Activated CD4-positive, alpha-beta T cell treated with anti-CD3 and anti-CD28 coated beads, Interleukin-2, amount 50 U/mL, for 4 hours (primary cell): ENCODE measurements around the gene SSBP3.
"Not testable (repeated sequence)": the region's sequence is repeated elsewhere in the genome, so short reads cannot be mapped to it uniquely, and the experiment has no call there.

ENCODE experiments used
- DNase-seq, 2 experiments: peaks; one replicate each; pipeline ENCODE4 v3.0.0-alpha.2; 2020

Gene SSBP3

DNA sequence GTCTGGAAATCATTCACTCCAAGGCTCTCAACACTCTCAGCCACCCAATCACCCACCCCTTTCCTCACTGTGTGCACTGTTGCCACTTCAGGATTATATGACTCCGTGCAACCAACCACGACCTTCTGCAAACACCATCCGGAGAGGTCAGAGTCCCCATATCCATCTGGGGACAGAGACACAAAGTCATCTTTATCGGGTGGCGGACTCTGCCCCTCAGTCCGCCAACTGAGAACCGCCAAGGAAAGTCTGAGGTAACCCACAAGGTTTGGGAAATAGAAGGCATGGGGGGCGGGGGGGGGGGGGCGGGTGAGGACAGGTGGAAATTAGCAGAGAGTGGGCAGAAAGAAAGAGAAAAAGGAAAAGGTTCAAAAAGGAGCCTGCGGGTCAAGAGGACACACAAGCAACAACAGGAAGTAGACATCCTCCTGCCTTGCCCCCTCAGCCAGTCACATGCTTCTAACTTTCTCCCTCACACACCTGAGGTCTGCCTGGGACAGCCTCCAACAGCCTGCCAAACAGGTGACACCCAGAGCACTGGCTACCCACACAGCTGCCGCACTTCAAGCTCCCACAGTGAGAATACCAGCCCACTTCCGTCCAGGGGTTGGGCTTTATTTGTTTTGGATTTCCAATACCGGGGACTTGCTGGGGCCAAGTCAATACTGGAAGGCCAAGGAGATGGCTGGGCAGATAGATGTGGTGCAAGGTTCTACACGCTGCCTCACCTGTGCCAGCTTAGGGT lies 58.1 kb downstream of the SSBP3 start:
- DNase-seq, result no peak

DNA sequence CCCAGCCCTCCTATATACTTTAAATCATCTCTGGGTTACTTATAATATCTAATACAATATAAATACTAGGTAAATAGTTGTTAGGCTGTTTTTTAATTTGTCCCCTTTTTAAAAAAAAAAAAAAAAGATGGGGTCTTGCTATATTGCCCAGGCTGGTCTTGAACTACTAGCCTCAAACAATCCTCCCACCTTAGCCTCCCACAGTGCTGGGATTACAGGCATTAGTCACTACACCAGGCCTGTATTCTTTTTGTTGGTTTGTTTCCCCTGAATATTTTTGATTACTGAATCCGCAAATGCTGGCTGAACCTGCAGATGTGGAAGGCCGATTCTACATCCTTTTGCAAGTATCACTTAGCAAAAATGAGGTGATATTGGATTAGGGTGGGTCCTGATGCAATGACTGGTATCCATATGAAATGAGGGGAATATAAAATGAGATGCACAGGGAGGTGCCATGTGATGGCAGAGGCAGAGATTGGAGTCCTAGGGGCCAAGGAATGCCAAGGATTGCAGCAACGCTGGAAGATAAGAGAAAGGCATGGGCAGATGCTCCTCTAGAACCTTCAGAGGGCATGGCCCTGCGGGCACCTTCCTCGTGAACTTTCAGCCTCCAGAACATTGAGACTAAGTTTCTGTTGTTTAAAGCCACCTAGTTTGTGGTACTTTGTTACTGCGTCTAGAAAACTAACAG lies 58.8 kb downstream of the SSBP3 start:
- DNase-seq, result no peak

DNA sequence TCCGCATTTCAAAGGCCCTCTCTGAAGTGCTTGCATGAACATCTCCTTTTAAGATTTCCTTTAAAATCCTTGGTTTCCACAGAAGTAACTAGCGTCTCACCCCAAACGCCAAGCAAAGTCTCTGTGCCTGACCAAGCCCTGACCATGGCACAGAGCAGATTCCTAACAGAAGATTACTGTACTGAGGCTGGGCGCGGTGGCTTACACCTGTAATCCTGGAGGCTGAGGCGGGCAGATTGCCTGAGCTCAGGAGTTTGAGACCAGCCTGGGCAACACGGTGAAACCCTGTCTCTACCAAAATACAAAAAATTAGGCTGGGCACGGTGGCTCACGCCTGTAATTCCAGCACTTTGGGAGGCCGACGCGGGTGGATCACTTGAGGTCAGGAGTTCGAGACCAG lies 60.6 kb downstream of the SSBP3 start:
- not testable (repeated sequence) for DNase-seq

DNA sequence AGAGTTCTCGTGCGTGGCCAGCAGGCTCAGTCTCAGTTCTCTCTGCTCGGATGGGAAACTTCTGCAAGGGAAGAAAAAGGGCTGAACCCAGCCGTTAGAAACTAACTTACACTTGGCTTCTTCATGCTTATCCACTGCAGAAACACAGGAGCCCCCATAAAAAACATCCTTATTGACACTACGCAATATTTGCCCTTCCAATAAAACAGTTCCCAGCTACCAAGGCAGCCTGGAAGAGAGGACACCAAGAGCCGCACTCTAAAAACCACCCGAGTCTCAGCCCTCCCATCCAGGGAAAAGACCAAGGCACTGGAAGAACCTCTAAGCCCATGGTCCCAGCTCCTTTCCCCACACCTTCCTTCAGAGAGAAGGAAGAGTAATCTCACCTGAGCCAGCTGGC lies 61.1 kb downstream of the SSBP3 start:
- DNase-seq, result no peak

DNA sequence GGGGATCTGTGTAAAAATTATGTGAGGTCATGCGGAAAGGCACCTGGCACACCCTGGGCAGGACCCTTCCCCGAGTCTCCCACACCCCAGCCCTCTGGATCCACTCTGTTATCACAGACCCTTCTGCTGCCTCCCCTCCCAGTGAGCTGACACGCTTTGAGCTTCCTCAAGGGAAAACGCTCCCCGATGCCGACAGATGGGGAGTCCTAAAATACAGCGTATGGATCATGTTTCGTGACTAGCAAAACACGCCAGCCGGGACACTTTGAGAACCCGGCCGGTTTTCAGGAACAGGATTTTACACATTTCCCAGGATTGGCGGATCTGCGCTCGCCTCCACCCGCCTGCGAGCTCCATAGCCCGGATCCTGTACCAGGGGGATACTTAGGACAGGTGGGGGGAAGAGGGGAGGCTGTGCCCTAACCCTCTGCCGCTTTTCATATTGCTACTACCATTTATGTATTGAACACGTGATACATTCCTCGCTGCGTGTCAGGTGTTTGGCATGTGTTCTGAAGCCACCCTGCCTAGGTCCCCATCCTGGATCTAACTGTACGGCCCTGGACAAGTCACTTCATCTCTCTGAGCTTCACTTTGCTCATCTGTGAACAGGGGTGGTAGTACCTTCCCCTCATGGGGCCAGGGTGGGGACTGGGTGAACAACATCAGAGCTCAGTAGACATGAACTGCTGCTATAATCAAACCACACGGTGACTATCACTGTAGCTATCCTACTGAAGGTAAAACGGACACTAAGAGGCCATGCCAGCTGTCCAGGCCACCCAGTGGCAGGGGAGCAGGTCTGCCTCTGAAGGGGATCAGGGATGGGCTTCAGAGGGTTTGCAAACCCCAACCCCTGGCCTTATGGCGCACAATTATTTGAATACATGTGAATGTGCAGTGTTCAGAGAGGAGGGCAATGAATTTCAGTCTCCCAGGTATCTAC lies 63.2 kb downstream of the SSBP3 start:
- no peak for DNase-seq

DNA sequence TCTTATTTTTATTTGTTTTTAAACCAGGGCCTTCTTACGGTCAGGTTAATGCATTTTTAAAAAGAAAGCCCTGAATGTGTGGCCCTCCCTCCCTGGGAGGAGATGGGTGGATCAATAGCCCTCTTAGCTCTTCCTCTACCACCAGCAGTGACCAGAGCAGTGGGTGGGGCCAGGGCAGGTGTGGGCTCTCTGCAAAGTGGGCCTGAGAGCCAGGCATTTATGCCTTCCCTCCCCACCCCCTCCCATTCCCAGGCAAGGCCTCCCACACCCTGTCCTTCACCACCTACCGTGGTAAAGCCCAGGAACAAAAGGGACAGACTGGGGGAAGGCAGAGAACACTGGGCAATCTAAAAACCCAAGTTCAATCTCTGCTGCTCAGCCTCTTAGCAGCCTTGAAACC lies 63.9 kb downstream of the SSBP3 start:
- DNase-seq, result no peak

DNA sequence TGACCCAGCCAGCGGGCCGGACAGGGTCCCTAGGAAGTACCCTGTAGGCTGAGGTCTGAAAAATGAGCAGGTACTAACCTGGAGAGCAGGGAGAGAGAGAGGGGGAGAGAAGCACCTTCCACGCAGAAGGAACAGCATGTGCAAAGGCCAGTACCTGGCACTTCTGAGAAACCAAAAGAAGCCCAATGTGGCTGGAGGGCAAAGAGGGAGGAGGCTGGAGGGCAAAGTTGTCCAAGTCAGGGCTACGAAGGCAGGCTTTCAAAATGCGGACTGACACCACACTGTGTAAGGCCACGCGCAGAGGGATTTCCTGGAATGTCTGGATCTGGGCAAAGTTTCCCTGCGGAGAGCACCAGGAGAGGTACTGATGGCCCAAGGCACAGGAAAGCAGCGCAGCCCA lies 64.4 kb downstream of the SSBP3 start:
- DNase-seq, result no peak

DNA sequence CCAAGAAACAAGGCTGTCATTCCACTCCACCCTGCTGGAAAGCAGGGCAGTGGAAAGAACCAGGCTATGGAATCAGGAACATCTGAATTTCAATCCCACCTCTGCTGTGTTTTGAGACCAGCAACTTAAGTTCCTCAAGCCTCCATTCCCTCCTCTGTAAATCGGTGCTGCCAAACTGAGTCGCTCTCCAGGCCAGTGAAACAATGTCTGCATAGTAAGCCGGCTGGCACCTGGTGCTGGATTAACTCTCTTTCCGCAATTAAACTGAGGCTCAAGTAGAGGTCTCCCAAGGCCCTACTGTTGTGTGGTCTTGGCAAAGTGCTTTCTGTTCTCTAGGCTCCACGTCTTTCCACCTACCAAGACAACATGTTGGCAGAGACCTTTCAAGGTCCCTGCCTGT lies 65.3 kb downstream of the SSBP3 start:
- no peak for DNase-seq

DNA sequence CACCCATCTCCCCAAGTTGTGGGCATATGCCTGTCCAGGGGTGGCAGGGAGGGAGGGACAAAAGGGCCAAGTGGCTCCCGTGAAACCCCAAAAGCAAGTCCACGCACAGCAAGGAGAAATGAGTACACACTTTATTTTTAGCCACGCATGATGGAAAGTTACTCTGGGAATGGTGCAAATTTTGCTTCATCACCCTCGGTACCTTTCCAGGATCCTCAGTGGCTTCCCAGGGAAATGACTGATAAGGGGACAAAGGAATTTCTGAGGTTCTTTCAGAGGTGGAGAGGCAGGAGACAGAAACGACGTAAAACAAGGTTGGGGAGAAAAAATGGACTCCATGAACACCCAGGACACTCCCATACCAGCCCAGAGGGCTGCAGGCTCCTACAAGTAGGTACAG lies 65.8 kb downstream of the SSBP3 start:
- no peak for DNase-seq

DNA sequence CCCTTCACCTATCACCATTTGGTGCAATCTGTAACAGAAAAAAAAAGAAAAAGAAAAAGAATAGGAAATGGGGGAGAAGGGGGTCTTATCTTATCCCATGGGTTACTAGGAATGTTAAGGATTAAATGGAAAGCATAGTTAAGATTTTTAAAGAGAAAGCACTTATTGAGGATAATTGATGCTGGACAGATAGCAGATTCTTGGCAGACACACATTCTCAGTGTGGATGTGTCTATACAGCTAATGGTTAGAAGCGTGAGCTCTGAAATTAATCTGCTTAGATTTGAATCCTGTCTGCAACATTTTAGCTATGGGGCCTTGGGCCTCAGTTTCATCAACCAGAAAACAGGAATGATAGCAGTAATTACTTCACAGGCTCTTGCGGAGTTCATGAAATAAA lies 67.1 kb downstream of the SSBP3 start:
- DNase-seq, result no peak

DNA sequence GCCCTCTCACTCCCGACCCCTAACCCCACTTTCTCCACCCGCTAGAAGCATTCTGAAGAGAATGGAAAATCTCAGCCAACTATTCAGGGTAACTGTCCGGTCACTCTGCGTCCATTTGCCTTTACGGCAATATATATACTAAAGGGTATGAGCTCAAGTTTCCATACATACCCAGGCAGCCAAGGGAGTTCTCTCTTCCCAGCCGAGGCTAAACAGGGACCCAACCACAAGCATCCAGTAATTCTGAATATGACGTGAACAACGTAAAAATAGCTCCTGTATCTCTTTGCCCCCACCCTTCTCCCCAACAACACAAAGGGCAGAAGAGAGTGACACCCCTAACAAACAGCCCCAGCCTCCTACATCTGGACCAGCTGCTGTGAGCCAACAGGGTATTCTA lies 67.7 kb downstream of the SSBP3 start:
- no peak for DNase-seq

DNA sequence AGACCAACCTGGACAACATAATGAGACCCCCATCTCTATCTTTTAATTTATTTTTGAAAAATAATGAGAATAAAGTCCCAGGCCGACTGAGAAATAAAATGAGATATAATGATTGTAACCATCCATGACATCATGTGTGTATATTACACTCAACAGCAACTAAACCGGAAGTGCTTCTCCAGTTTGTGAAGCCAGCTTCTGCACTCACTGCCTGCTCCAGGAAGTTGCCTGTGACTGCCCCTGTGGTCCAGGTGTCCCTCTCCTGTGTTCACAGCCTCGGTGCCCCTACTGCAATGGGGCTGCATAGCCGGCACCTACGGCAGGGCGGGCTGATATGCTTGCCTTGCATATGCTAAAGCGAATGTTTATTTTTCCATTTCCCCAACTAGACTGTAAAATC lies 68.3 kb downstream of the SSBP3 start:
- no peak for DNase-seq

DNA sequence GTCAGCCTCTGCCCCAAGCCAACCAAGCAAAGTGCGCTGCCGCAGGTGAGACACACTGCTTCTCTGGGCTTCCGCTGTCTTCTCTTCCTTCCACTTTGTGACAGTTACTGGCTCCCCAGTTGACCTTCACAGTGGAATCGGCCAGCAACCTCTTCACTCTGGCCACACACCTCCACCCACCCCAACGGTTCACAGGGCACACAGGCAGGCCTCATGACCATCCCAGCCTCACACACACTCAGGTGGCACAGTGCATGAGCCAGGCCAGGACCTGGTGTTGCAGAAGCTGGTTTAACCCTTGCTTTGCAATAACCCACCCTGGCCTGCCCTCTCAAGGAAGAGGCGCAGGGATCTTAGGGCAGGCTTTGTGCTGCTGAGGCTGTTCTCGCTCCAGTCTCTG lies 69.2 kb downstream of the SSBP3 start:
- DNase-seq, result no peak

DNA sequence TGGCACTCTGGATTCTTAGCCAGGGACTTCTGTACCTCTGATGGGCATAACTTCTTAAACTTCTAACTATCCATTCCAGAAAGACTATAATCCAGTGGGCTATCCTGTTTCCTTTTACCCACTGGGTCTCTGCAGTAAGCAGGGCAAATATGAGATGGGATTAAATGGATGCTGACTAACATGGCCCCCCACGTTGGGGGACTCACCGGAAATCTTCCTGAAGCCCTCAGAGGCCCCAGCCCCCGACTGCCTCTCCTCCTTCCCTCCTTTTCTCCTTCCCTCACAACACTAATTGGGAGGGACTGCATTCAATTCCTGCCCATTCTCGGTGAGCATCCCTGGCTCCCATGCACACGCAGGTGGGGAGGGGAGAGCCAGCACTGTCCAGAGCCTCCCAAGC lies 70.1 kb downstream of the SSBP3 start:
- no peak for DNase-seq

DNA sequence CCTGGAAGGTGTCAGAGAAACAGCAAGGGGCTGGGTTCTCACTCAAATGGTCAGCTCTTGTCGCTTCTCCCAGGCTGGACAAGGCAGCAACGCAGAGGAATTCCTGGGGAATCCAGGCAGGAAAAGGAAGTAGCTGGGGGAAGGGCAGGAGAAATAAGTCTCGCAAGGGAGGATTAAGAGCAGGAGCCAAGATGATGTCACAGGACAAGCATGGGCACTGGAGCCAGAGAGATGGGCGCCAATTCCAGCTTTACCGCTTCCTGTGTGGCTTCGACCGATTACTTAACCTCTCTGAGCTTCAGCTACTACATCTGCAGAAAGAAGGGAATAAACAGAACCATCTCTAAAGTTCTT lies 70.5 kb downstream of the SSBP3 start:
- no peak for DNase-seq

DNA sequence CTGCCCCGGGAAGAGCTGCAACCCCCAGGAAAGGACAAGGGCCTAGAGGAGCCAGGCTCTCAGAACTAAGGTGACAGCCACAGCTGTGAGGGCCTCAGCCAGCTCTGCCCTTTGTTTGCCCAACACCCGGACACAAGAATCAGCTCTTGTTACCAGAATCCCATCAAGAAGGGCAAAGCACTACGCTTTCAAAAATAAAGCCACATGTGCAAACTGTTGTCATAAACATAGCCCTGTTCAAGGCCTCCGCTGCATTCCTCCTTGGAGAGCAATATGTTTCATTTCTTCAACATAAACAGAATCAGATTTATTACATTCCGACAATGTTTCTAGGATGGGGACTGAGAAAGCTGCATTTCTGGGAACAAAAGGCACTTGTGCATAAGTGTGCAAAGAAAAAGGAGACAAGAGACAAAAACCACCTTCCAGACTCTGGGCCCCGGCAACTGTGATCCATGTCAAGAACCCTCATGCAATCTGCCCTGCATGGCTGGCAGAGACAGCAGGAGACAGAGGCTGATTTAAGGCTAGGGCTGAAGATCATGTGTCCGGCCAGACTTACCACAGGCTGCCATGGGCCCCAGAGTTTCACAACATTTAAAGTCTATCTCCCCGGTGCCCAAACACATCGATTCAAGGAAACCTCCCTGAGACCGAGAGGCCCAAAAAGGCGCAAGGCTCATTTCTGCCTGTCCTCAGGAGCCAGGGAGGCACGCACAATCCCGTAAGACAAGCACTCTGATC lies 71.0 kb downstream of the SSBP3 start:
- DNase-seq, result no peak

DNA sequence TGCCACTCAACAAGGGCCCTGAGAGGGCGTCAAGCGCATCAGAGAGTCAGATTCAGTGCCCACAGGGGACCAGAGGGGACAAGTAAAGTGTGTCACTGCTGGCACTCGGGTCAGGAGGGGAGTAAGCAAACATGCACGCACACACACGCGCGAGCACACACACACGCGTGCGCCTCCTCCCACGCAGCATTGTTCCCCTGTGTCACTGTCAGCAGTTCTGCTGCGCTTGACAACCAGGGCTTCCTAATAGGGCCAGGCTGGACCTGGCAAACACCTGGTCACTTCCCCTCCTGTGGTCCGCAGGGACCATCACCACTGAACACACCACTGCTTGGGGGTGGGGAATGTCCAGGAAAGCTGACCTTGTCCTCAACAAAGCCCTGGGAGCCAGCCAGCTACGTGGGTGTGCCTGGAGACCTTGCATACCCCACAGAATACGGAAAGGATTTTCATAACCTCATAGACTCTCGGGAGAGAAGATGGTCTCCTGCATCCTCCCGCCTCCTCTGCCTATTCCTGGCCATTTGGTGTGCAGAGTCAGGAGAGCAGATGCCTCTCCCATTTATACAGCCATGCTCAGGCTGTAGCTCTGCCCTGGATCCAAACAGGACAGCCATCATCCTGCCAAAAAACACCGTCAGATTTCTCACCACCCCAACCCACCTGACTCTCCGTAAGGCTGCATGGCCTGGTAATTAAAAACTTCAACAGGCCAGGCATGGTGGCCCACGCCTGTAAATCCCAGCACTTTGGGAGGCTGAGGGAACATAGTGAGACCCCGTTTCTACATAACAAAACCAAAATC lies 73.2 kb downstream of the SSBP3 start:
- DNase-seq, result no peak

DNA sequence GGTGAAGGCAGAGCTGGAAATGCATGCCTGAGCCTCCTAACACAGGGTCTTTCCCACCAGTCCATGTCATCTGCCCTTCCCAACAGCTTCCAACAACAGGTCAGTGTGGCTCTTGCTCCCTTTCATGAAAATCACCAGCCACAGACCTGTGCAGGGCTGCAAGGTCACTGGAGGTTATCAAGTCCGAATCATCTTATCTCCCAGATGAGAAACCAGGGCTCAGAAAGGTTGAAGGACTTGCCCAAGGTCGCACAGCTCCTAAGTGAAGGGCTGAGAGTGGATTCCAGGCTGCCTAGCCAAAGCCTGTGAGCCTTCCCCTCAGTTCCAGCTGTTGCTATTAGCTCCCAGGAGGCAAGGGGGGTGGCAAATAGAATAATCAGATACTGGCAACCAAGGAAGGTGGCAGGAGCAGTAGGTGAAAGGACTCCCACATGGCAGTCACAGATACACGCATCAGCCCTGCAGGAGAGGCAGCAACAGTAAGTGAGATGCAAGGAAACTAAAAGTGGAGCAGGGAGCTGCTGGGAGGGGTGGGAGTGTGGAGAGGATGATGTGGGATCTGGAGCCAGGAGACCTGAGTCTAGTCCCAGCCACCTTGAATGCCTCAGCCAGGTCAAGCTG lies 74.2 kb downstream of the SSBP3 start:
- DNase-seq, result no peak

DNA sequence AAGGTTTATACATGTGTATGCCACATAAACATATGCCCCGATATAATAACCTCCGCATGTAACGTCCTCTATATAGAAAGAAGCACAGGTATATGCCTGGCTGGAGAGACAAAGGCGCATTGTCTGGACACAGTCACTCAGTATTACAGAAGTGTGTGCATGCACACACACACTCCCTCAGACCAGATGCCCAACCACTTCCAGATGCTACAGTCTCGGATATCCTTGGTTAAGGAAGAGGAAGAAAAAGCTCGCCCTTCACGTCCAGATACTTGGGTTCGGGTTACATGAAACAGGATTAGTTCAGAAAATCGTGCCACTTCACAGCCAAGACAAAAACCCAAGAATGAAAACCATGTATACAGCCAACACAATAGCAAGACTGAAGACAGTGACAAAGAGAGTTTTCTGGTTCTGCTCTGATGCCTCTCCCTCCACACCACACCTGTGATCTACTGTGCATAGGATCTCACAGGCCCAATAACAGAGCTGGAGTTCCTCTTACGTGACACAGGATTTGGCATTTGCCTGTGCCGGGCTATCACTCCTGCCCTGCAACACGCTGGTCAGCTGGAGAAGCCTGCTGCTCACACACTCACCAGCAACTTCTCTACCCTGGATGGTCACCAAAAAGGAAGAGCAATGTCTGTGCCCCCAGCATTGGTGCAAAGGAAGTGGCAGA lies 75.0 kb downstream of the SSBP3 start:
- DNase-seq, result no peak

DNA sequence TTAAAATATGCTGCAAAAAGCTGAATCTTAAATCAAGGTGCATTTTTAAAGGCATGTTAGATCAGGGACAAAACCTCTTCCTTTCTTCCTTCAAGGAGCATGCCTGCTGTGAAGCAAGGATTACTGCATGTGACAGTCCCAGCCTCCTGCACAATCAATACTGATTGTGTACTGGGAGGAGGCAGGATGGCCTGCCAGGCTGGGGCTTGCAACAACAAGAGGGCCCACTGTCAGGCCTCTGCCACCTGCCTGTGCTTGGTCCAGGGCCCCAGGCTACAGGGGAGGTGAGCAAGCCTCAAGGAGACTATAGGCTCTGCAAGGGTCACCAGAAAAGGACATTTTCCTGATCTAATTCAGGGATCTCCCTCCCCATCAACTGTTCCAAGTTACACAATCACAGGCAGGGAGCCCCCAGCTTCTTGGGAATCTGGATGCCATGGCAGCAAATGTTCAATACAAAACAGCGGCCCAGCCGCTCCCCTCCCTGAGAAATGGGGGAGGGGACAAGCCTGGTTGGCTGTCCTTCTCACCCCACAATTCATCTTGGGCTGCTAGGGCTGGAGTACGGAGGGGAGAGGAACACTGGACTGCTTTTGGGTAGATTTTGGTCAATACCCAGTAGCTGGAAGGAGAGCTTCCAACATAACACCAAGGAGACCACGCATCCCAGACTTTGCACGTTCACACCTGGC lies 76.7 kb downstream of the SSBP3 start:
- no peak for DNase-seq
